Urinary bladder (tissue), 4 donors: ENCODE measurements around the gene DLGAP5. TPM values are rescaled to one million over a fixed set of nuclear protein-coding genes. Genes with fewer than 3 reads are reported as not detected.

Experiments
- DNase-seq: peaks from one replicate; pipeline ENCODE4 v3.0.0-alpha.2; 2015; ENCODE audit errors: extremely low spot score
- H3K27ac ChIP-seq: one replicate; pipeline ENCODE4 v1.5.1; 2013; ENCODE audit warnings: low read depth, mild to moderate bottlenecking, moderate library complexity
- H3K36me3 ChIP-seq: one replicate; pipeline ENCODE4 v1.6.1; 2013; ENCODE audit warnings: mild to moderate bottlenecking, moderate library complexity; ENCODE audit not compliant: insufficient read depth
- H3K4me1 ChIP-seq: one replicate; pipeline ENCODE4 v1.6.1; 2013; ENCODE audit warnings: mild to moderate bottlenecking, moderate library complexity; ENCODE audit not compliant: insufficient read depth
- H3K4me3 ChIP-seq: one replicate; pipeline ENCODE4 v1.5.1; 2013; ENCODE audit warnings: low read depth, low read length
- WGBS: extraction: QIAGEN DNeasy Blood & Tissue Kit; methylation state at CpG from one replicate; pipeline ENCODE4 v1.1.7; 2013; 5-methylcytosine and 5-hydroxymethylcytosine counted together
- polyA plus RNA-seq: library from polyadenylated mRNA; stranded (reverse); fragments of 200-250 nt; gene quantifications from one replicate; pipeline ENCODE4 v1.2.3, GENCODE V29; 2013
- total RNA-seq: library from RNA; depleted of rRNA; stranded (reverse); fragments of >200 nt; gene quantifications from one replicate; pipeline ENCODE4 v1.2.3, GENCODE V29; 2014
- donor health status: healthy with polysubstance abuse.
- donor health status: healthy.

DLGAP5 gene, protein sequence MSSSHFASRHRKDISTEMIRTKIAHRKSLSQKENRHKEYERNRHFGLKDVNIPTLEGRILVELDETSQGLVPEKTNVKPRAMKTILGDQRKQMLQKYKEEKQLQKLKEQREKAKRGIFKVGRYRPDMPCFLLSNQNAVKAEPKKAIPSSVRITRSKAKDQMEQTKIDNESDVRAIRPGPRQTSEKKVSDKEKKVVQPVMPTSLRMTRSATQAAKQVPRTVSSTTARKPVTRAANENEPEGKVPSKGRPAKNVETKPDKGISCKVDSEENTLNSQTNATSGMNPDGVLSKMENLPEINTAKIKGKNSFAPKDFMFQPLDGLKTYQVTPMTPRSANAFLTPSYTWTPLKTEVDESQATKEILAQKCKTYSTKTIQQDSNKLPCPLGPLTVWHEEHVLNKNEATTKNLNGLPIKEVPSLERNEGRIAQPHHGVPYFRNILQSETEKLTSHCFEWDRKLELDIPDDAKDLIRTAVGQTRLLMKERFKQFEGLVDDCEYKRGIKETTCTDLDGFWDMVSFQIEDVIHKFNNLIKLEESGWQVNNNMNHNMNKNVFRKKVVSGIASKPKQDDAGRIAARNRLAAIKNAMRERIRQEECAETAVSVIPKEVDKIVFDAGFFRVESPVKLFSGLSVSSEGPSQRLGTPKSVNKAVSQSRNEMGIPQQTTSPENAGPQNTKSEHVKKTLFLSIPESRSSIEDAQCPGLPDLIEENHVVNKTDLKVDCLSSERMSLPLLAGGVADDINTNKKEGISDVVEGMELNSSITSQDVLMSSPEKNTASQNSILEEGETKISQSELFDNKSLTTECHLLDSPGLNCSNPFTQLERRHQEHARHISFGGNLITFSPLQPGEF
- total RNA-seq: 23.4 TPM
- polyA plus RNA-seq: 0.19 TPM

DNA sequence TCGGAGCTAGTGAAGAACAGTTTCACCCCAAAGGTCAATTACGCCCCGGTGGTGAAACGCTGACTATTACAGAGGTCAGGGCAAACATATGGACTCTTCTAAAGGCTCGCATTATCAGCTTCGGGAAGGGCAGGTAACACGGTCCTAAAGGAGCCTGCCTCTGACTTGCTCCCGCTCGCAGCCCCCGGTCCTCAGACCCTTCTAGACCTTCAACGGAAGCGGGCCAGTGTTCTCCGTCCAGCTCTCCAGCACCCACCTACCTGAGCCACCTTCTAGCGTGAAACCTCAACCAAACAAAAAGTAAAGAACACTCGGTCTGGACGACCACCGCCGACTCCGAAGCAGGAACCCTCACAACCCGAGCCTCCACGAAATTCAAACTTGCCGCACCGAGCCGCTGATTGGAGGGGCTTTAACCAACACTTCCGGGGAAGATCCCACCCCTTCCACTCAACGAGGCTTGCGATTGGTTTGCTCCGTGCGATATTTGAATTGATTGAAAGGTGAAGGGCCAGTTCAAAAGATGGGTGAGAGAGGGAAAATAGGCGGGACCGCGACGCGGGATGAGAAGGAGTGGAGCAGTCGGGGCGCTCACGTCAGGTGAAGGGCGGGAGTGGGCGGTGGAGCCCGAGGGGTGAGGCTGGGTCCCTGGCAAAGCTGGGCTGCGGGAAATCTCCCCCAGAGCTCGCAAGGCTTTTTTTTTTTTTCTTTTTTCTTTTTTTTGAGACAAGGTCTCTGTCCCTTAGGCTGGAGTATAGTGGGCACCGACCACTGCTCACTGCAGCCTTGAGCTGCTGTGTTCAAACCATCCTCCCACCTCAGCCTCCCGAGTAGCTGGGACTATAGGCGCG, at the start of gene DLGAP5:
Gene DLGAP5 (minus strand): TSS at position 383 of the 851 bp plus-strand sequence. CDS start 2,406 bp downstream, outside the sequence.
- DNase-seq: peak; percentile 98
- Histone ChIP-seq H3K4me1 (no peaks in the 10 kb centered on the region), H3K36me3 (no peaks in the 10 kb centered on the region), H3K4me3 (peak within 1 kb of the TSS; percentile 44), H3K27ac (no peak within 1 kb of the TSS)
- 1% methylated on average over 46 of the region's 46 CpGs for WGBS

GRCh38 chr14:55240526-55241178, 49.3 kb upstream of the DLGAP5 start:
- no peak overlapping the region for H3K27ac ChIP-seq
- no peaks in the 10 kb centered on the region for H3K36me3 ChIP-seq
- WGBS: 26% methylated on average over 33 of the region's 33 CpGs
- H3K4me1 ChIP-seq: no peaks in the 10 kb centered on the region
- no peak for DNase-seq
- H3K4me3 ChIP-seq: no peak overlapping the region

DNA sequence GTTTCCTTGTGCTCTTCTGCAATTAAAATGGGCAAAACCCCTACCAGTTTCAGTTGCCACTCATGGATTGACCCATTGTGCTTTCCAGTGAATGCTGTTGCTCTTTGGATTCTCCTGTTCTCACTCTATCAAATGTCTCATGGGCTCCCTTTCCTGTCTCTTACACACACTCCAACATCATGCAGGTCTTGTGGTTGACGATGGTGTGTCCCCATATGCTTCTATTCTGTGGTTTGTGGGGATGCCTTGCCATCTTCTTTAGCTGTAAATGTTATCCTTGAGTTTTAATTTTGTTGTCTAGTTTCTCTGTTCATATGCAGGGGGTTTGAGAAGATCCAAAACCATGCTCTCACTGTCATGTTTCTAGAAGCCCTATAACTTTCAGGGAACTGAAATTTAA, 47.9 kb upstream of the DLGAP5 start:
- Histone ChIP-seq H3K4me1 (no peaks in the 10 kb centered on the region), H3K27ac (no peak overlapping the region), H3K36me3 (no peaks in the 10 kb centered on the region), H3K4me3 (no peak overlapping the region)
- DNase-seq: no peak
- 86% methylated on average over 1 of the region's 1 CpG for WGBS

GRCh38 chr14:55238019-55238680, 46.8 kb upstream of the DLGAP5 start:
- no peak for DNase-seq
- no peak overlapping the region for H3K4me3 ChIP-seq
- H3K36me3 ChIP-seq: no peaks in the 10 kb centered on the region
- WGBS: 77% methylated on average over 12 of the region's 12 CpGs
- H3K4me1 ChIP-seq: no peaks in the 10 kb centered on the region
- no peak overlapping the region for H3K27ac ChIP-seq

- no peak for DNase-seq
- no peak overlapping the region for H3K27ac ChIP-seq
- no peaks in the 10 kb centered on the region for H3K36me3 ChIP-seq
- no peak overlapping the region for H3K4me3 ChIP-seq
- H3K4me1 ChIP-seq: no peaks in the 10 kb centered on the region
- WGBS: 60% methylated on average over 3 of the region's 3 CpGs
Measured at GRCh38 chr14:55233591-55233990, 42.2 kb upstream of the DLGAP5 start.

- H3K4me1 ChIP-seq: no peaks in the 10 kb centered on the region
- DNase-seq: no peak
- no peaks in the 10 kb centered on the region for H3K36me3 ChIP-seq
- no peak overlapping the region for H3K4me3 ChIP-seq
- WGBS: 86% methylated on average over 2 of the region's 2 CpGs
- H3K27ac ChIP-seq: no peak overlapping the region
Measured at GRCh38 chr14:55228261-55228660, 36.9 kb upstream of the DLGAP5 start.

GRCh38 chr14:55223364-55223763, 32.0 kb upstream of the DLGAP5 start:
- Histone ChIP-seq H3K36me3 (no peaks in the 10 kb centered on the region), H3K4me1 (no peaks in the 10 kb centered on the region), H3K4me3 (no peak overlapping the region), H3K27ac (no peak overlapping the region)
- no peak for DNase-seq

- no peaks in the 10 kb centered on the region for H3K36me3 ChIP-seq
- no peak overlapping the region for H3K27ac ChIP-seq
- no peak overlapping the region for H3K4me3 ChIP-seq
- no peaks in the 10 kb centered on the region for H3K4me1 ChIP-seq
- DNase-seq: no peak
Measured at GRCh38 chr14:55221968-55222367, 30.6 kb upstream of the DLGAP5 start.

- WGBS: 70% methylated on average over 4 of the region's 4 CpGs
Measured at GRCh38 chr14:55221186-55221585, 29.8 kb upstream of the DLGAP5 start.

GRCh38 chr14:55220230-55220629, 28.8 kb upstream of the DLGAP5 start:
- Histone ChIP-seq H3K36me3 (no peaks in the 10 kb centered on the region), H3K27ac (no peak overlapping the region), H3K4me3 (no peak overlapping the region), H3K4me1 (no peaks in the 10 kb centered on the region)
- no peak for DNase-seq
- WGBS: 89% methylated on average over 1 of the region's 1 CpG

More at GRCh38 chr14:55221186-55221585, 29.8 kb upstream of the DLGAP5 start:
- no peaks in the 10 kb centered on the region for H3K36me3 ChIP-seq
- H3K4me3 ChIP-seq: no peak overlapping the region
- no peak overlapping the region for H3K27ac ChIP-seq
- H3K4me1 ChIP-seq: no peaks in the 10 kb centered on the region
- no peak for DNase-seq

GRCh38 chr14:55212634-55213033, 21.2 kb upstream of the DLGAP5 start:
- DNase-seq: no peak
- H3K27ac ChIP-seq: no peak overlapping the region
- 83% methylated on average over 10 of the region's 10 CpGs for WGBS
- no peaks in the 10 kb centered on the region for H3K36me3 ChIP-seq
- no peak overlapping the region for H3K4me3 ChIP-seq
- H3K4me1 ChIP-seq: no peaks in the 10 kb centered on the region

DNA sequence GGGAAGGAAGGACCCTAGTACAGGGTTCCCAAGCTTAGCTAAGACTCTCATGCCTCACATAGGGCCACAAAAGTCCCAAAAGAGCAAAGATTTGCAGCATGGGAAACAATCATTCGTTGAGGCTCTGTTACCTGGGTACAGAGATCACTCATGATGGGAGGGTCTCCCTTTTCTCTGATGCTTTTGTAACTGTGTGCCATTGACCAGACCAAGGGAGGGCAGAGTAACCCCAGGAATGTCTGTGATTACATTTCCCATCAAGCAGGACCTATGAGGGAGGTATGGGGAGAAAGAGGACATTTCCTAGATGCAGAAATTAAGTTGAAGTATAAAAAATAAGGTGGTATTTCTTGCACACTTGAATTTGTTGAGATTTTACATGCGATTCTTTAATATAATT, 16.4 kb upstream of the DLGAP5 start:
- 81% methylated on average over 2 of the region's 2 CpGs for WGBS
- DNase-seq: no peak
- no peak overlapping the region for H3K4me3 ChIP-seq

More for the DNA sequence above, 16.4 kb upstream of the DLGAP5 start:
- no peaks in the 10 kb centered on the region for H3K4me1 ChIP-seq
- no peak overlapping the region for H3K27ac ChIP-seq
- no peaks in the 10 kb centered on the region for H3K36me3 ChIP-seq
